ENCODE measurements around the gene ACOX1. TPM values are rescaled to one million over a fixed set of nuclear protein-coding genes. Genes with fewer than 3 reads are reported as not detected.

The ACOX1 gene
- total RNA-seq, 1 experiment from 2014 or later, result 36.2 TPM

DNA sequence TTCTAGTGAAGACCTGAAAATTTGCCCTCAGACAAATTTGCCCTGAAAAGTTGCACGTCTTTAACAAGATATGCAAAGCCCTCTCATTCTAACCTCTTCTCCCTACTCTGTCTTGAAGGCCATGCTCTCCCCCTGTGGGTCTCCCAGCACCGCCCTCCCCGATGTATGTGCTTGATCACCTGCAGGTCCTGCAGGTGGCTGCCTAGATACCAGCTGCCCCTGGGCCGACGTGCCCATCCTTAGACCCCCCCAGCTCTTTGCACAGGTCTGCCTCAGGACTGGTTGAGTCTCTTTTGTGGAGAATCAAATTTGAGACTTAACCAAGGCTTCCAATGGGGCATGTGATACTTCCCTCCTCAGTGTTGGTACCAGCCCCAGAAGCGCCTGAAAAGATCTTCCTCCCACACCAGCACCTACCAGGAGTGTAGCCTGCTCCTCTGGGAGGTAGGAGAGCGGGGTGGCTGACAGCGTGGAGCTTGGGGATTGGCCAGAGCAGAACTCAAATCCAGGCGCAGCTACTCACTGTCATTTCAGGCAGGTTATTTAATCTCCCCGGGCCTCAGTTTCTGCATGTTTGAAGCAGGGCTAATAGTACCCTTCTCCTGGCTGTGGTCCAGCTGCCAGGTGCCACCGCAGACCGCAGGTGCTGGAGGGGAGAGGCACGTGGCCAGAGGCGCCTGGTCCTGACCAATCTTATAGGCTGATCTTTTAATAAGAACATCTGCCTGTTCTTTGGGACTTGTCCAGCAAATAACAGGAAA, 69.7 kb downstream of the ACOX1 start:
- no peak for DNase-seq (ENCODE audit: low read depth)

DNA sequence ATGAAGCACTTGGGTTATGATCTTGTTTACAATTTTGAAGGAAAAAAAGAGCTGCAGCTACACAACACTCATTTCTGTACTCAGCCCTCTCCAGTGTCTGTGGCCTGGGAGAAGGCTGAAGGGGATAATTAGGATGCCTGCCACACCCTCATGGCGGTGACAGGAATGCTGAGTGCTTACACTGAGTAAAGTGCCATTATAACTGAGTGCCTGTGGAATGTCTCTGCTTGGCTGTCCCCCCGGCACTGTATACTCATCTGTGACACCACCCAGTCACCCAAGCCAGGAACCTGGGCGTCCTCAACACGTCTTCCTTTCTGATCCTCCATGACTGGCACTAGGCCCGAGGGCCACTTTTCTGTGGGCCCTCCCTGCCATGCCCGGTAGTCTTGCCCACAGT, 70.8 kb downstream of the ACOX1 start:
- no peak for DNase-seq (ENCODE audit: low read depth)

DNA sequence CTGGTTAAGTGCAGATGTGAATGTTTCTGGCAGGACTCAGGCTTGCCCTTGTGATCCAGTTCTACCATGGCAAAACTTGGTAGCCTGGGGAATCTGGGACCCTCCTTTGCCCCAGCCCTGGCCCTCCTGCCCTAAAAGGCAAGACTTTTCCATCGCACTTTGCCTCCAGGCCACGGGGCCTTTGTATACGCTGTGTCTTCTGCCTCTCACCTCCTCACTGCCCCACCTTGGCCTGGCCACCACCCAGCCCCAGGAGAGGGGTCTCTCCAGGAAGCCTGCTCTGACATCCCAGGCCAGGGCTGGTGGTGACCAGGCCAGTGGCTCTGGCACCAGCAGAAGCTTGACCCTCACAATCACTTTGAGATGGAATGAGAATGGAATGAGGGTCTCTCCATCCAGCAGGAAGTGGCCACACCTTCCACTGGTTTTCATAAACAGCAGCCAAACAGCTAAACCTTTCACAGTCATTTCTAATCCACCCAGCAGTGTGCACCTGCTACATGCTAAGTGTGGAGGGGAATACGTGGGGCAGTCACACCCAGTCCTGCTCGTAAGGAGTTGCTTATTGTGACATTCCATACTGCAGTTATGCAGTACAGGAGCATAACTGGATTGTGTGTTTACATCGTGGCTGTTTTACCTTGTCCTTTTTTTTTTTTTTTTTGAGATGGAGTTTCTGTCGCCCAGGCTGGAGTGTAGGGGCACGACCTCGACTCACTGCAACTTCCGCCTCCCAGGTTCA, 72.7 kb downstream of the ACOX1 start:
- DNase-seq (ENCODE audit: low read depth), result no peak

DNA sequence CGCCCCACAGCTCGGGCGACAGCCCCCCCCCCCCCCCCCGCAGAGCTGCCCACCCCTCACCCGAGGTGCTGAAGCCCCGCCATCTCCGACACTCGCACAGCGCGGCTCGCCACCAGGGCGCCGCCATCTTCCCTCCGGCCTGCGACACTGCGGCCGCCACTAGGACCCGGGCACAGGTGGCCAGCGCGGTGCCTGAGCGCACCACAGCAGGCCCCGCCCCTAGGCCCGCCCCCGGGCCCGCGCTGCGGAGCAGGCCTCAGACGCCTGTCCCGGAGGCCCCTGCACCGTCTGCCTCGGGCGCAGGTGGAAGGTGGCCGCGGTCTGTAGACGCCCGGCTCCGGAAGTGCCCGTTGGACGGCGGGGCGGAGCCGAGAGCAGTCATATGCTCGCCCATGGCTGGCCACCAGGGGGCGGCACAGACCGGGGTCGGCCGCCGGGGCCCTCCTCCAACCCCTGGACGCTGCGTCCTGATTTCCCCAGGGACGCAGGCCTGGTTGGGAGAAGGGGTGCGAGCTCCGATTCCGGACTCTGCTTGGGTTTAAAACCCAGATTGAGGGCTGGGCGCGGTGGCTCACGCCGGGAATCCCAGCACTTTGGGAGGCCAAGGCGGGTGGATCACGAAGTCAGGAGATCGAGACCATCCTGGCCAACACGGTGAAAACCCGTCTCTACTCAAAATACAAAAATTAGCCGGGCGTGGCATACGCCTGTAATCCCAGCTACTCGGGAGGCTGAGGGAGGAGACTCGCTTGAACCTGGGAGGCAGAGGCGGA, 74.0 kb downstream of the ACOX1 start, which contains the start of gene MRPL38:
Gene MRPL38, minus strand, starts transcription at position 136 of the 773 bp plus-strand sequence. Its CDS starts 9 bp downstream, at position 127.
- peak; percentile 91 for DNase-seq (ENCODE audit: low read depth)

DNA sequence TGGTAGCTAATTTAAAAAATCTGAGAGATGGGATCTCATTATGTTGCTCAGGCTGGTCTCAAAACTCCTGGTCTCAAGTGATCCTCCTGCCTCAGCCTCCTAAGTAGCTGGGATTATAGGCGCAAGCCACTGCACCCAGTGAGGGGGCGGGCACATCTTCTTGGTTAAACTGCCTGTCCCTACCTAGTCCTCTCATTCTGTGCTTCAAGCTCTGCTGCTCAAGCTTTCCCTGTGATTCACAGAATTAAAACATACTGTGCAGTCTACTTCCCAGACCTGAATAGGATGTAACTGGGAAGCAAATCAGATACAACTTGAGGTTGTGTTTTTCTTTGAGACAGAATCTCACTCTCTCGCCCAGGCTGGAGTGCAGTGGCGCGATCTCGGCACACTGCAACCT, 76.6 kb downstream of the ACOX1 start:
- DNase-seq (ENCODE audit: low read depth), result no peak

DNA sequence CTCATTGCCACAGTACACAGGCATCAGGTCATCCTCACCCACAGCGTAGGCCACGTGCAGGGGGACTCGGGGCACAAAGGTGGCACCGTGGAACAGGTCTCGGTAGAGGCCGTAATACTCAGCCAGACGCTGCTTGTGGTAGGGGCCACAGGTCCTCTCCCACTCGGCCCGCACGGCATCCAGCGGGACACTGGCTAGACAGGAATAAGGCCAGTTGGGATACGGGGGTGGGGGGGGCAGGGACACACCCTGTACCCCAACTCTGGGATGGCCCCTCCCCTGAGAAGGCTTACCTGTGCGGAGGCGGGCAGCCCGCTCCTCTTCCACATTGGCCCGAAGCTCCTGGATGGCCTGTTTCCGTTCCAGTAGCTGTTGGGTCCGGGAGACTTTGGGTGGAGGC, 77.2 kb downstream of the ACOX1 start:
- no peak for DNase-seq (ENCODE audit: low read depth)

DNA sequence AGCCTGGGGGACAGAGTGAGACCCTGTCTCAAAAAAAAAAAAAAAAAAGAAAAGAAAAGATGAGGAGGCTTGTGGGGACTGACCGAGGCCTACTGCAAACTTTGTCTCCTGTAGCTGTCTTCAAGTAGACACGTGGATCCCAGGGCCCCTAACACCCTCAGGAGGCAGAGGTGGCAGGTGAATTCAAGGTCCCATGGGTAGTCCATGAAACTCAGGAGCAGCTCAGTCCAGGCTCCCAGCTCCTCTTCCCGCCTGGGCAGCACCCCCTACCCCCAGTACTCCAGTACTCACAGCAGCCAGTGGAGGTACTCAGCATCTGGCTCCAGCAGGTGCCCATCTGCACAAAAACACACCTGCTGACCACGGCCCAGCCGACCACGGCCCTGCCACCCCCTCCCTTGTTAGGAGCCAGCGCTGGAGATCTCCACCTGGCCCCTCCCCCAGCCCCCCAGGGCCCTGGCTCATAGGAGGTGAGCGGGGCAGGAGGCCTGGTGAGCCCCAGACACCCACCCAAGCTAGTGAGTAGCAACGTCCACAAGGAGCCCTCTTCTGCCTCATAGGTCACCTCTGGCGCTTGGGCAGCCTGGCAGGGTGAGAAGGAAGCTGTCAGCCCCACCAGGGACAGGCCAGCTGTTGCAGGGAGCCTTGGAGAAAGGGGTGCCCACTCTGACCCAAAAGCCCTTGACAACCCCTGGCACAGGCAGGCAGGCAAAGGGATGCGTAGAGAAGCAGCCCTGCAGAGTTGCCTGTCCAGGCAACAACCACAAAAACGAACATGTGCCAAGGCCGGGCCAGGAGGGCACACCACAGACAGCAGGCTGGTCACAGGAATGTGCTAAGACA, 78.1 kb downstream of the ACOX1 start:
- DNase-seq (ENCODE audit: low read depth), result no peak

DNA sequence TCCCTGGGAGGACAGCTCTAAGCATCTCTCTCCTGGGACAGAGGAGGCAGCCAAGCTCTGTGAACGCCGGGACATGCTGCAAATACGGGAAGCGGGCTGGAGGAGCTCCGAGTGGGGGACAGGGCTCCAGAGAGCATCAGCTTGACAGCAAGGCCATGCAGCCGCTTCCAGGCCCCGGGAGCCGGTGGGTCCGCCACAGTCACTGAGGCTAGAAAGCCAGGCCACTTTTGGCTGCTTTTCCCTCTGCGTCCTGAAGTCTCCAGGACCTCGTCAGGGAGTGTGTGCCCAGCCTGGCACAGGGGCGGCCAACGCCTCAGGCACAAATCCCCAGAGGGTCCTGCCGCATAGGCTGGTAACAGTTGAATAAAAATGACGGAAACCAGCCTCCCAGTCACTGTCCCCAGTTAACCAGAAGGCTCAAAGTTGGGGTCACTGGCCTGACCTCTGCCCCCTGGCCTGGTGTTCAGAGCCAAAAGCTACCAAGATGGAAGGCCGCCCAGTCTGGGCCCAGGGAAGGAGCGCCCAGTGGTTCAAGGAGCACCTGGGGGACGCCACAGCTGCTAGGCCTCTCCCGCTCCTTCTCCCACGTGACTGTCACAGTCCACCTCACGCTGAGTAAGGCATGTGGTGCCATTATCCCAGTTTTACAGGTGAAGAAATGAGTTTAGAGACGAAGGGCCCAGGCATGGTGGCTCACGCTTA, 79.0 kb downstream of the ACOX1 start:
- DNase-seq (ENCODE audit: low read depth), result no peak

DNA sequence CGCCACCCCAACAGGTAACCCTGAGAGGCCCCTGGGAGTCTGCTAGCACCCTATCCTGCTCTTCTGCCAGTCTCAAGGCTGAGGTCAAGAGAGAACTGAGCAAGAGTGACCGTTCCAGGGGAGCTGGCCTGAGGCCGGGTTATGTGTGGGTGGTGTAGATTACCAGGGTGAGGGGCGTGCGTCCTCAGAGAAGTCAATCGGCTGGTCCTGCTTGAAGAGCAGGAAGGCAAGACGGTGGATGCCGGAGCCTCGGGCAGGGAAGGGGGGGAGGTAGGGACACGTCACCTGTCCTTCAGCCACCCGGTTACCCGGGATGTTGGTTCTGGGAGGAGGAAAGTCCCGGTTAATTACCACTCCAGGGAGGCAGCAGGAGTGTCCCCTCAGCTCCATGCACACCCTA, 79.6 kb downstream of the ACOX1 start:
- DNase-seq (ENCODE audit: low read depth), result no peak

DNA sequence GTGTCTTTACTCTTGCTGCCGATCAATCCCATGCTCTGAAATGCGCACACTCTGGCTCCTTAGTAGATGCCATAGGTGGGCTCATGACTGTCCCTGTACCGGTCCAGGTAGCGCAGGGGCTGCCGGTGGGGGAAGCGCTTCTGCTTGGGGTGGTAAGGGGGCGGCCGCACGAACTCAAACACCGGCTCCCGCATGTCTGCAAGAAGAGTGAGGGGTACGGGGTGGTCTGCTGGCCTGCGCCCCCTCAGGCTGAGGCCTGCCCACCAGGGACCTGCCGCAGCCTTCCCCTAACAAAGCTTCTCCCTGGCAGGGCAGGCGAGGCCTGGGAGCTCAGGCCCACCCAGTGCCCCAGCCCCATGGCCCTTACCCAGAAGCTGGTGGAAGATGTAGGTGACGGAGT, 80.2 kb downstream of the ACOX1 start:
- DNase-seq (ENCODE audit: low read depth), result no peak

DNA sequence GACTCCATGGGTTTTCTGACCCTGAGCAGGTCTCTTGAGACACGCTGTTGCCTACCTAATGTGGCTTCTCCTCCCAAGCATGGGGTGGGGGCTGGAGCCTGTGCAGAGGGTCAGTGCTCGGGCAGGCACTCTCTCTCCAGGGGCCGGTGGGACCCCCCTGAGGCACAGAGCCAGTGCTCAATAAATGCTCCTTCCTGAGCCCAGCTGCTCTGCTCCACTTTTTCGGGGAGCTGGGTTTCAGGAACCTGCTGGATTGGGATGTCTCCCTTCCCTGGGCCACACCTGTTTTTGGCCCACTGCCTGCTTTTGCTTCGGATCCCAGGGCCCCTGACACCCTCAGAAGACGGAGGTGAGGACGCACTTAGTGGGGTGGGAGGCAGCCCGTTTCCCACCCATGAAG, 80.9 kb downstream of the ACOX1 start:
- no peak for DNase-seq (ENCODE audit: low read depth)

DNA sequence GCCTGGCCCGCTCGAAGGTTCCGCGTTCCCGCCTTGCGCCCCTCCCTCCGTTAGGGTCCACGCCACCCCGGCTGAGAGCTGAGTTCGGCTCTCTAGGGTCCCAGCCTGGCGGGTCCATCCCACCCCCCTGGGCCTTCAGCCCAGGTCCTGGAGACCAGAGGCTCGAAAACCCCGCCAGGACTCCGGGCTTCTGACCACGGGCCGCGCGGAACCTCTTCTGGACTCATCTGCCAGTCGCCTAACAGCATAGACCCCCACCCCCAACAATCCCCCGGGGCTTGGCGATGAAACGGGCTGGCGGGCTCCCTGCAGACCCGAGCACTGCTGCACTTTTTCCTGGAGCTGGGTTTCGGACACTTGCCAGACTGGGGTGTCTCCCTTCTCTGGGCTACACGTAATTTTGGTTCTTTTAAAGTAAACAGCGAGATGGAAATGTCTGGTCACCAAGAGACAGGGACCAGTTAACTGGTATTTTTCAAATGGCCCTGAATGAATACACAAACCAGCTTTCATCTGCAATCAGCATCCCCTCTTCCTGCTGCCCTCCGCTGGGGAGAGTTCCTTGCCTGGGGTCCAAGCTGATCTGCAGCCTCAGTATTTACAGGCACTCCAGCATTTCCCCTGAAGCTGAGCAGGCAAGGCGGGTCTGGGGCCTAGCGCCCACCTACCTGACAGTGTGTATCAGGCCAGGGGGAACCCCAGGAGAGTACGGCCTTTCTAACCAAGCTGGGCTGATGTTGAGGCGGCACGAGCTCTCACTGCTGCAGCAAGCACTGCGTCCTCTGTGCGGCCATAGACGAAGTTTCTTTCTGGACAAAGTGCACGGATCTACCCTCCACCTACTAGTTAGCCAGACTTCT, 81.6 kb downstream of the ACOX1 start:
- no peak for DNase-seq (ENCODE audit: low read depth)

DNA sequence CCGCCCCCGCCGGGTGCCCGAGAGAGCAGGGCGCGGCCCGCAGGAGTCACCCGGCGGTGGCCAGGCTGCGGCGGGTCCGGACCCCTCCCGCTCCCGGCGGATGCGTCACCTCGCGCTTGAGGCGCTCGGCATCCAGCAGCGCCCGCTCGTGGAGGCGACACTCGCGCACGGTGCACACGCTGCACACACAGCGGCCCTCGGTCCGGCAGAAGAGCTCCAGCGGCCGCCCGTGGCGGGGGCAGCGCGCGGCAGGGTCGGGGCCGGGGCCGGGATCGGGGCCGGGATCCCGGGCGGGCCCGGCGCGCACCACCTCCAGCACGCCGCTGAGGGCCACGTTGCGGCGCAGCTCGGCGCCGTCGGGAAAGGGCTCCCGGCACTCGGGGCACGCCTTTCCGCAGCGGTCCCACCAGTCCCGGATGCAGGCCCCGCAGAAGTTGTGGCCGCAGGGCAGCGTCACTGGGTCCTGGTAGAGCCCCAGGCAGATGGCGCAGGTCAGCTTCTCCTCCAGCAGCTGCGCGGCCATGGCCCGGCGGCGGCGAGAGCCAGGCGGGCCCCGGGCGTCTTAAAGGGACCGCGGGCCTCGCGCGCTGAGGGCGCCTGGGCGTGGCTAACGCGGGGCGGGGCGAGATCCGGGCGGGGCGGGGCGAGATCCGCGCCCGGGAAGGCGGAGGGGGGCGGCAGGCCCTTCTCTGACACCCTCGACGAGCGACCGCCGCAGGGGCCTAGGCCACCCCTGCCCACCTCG, 82.4 kb downstream of the ACOX1 start, which contains the start of gene TRIM65:
Gene TRIM65, minus strand, starts transcription at position 537 of the 745 bp plus-strand sequence. Its CDS starts 14 bp downstream, at position 523.
- peak; percentile 78 for DNase-seq (ENCODE audit: low read depth)

DNA sequence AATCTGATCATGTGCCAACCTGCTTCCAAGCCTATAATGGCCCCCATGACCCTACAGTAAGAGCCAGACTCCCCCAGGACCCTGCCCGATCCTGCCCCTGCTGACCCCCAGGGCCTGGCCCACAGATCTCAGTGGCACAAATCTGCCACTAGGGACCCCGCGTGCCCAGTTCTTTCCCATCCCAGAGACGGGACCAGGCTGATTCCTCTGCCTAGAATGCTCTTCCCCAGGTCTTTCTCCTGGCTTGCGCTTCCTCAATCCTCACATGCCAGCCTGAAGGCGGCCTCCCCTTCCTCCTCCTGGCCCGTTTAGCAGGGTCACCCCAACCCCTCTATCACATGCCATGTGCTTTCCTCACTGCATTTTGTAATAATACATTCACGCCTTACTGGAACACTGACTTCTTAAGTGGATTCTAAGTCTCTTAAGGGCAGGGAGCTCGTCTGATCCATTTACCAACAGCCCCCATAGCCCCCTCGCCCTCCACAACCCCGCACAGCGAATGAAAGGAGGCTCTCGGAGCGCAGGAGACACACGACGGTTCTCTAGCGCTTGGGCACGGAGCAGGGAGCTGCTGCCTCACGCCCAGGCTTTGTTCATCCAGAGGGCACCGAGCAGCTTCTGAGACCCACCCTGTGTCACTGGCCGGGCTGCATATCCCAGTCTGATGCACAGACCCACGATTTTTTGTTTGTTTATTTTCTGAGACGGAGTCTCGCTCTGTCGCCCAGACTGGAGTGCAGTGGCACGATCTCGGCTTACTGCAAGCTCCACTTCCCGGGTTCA, 83.4 kb downstream of the ACOX1 start:
- DNase-seq (ENCODE audit: low read depth), result peak; percentile 33

DNA sequence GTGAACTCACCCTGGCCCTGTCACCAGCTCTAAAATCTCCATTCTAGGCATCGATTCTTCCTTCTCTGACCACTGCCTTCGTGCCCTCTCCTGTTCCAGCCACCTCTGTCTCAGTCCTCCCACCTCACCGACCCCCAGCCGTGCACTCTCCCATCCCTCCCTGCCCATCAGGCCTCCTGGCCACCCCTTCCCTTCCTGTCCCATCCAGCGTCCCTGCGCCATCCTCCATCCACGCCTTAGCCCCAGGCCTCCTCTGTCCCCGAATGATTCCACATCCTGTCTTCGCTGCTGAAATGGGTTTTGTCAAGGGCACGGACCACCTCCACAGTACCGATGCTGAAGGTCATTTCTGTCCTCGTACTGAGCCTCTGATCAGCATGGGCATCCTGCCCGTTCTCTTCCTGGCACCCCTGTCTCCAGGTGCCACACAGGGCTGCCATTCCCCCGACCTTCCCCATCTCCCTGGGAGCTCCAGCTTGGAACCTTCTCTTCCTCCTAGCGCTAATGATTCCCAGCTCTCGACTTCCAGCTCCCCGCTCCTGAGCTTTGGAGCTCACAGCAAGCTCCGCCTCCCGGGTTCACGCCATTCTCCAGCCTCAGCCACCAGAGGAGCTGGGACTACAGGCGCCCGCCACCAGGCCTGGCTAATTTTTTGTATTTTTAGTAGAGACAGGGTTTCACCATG, 84.8 kb downstream of the ACOX1 start:
- DNase-seq (ENCODE audit: low read depth), result no peak

DNA sequence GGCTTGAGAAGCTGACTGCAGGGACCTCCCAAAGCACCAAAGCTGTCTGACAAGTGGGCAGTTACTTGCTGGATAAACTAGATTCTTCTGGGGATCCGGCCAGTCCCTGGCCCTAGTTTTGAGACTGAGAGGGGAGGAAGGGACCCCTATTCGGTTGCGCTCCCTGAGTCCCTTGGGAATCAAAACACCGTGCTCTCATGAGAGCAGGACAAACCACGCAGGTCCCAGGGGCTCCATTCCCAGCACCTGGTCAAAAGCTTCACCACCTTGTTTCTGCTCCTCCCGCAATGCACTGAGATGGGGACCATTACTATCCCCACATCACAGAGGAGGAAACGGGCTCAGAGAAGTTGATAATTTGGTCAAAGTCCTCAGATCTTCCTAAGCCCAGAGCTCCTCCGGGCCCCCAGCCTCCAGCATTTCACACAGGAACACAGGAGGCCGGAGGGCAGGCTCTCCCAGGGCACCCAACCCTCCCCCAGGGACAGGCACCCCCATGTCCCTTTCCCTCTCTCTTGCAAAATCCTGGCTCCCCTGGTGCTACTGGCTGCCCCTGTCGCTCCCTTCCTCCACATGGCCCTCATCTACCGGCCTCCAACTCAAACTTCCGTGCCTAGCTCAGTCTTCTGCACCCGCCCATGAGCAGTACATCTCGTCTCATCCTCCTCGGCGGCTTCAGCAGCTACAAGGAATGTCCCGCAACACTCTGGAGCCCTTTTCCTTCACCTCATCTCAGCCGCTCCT, 85.5 kb downstream of the ACOX1 start:
- no peak for DNase-seq (ENCODE audit: low read depth)
